ENCODE measurements around the gene GHRL.

The GHRL gene

GRCh38 chr3:10294030-10294586, 1.4 kb upstream of the GHRL start:
- Mint-ChIP-seq H3K9me3 (no peaks in the 10 kb centered on the region), H3K4me3 (no peak overlapping the region), H3K4me1 (peaks cover 2% of the 10 kb centered on the region), H3K27me3 (ENCODE audit: low read depth) (no peaks in the 10 kb centered on the region), H3K36me3 (ENCODE audit: low read depth) (peaks cover 34% of the 10 kb centered on the region), H3K27ac (no peak overlapping the region)
- TF ChIP-seq CTCF (IDR thresholded peaks at IDR 0.05; ENCODE audit: unreplicated experiment in 3 of 3): no peak

GRCh38 chr3:10291641-10292040, 1.1 kb downstream of the GHRL start:
- Mint-ChIP-seq H3K27ac (no peak overlapping the region), H3K36me3 (ENCODE audit: low read depth) (peaks cover 22% of the 10 kb centered on the region), H3K4me3 (no peak overlapping the region)

GRCh38 chr3:10290481-10291176, 2.1 kb downstream of the GHRL start:
- no peak overlapping the region for H3K4me3 Mint-ChIP-seq
- H3K27ac Mint-ChIP-seq: no peak overlapping the region
- no peak for TF ChIP-seq CTCF (IDR thresholded peaks at IDR 0.05; ENCODE audit: unreplicated experiment in 3 of 3)
- no peaks in the 10 kb centered on the region for H3K27me3 Mint-ChIP-seq (ENCODE audit: low read depth)
- peaks cover 8% of the 10 kb centered on the region for H3K4me1 Mint-ChIP-seq
- no peaks in the 10 kb centered on the region for H3K9me3 Mint-ChIP-seq
- H3K36me3 Mint-ChIP-seq (ENCODE audit: low read depth): peaks cover 19% of the 10 kb centered on the region

More at GRCh38 chr3:10291641-10292040, 1.1 kb downstream of the GHRL start:
- H3K27me3 Mint-ChIP-seq (ENCODE audit: low read depth): no peaks in the 10 kb centered on the region
- no peaks in the 10 kb centered on the region for H3K9me3 Mint-ChIP-seq
- no peak for TF ChIP-seq CTCF (IDR thresholded peaks at IDR 0.05; ENCODE audit: unreplicated experiment in 3 of 3)
- peaks cover 5% of the 10 kb centered on the region for H3K4me1 Mint-ChIP-seq

GRCh38 chr3:10289787-10290355, 2.9 kb downstream of the GHRL start:
- Mint-ChIP-seq H3K36me3 (ENCODE audit: low read depth) (peaks cover 14% of the 10 kb centered on the region), H3K27me3 (ENCODE audit: low read depth) (no peaks in the 10 kb centered on the region), H3K9me3 (no peaks in the 10 kb centered on the region), H3K27ac (no peak overlapping the region), H3K4me1 (peaks cover 10% of the 10 kb centered on the region), H3K4me3 (no peak overlapping the region)
- TF ChIP-seq CTCF (IDR thresholded peaks at IDR 0.05; ENCODE audit: unreplicated experiment in 3 of 3): no peak

GRCh38 chr3:10289077-10289476, 3.7 kb downstream of the GHRL start:
- TF ChIP-seq CTCF (IDR thresholded peaks at IDR 0.05; ENCODE audit: unreplicated experiment in 3 of 3): no peak
- Mint-ChIP-seq H3K9me3 (no peaks in the 10 kb centered on the region), H3K36me3 (ENCODE audit: low read depth) (peaks cover 12% of the 10 kb centered on the region), H3K4me1 (peaks cover 10% of the 10 kb centered on the region), H3K27ac (no peak overlapping the region), H3K4me3 (no peak overlapping the region), H3K27me3 (ENCODE audit: low read depth) (no peaks in the 10 kb centered on the region)

Measured in nephron (organoid).